Lung (tissue), 12 donors: ENCODE data around the gene CCDC27. TPM values are rescaled to one million over a fixed set of nuclear protein-coding genes. Genes with fewer than 3 reads are reported as not detected.

Experiments used
- ATAC-seq: fragments of 200-7000 bp; cut with Tn5 transposase; one replicate; pipeline ENCODE4 v1.9.1; 2020; ENCODE audit warnings: moderate number of reproducible peaks; ENCODE audit not compliant: insufficient read depth, low FRiP score
- DNase-seq, 3 donors: peaks; one replicate each; pipeline ENCODE4 v3.0.0-alpha.2; 2013 to 2017
- H3K27ac ChIP-seq, 2 donors: one replicate each; pipeline ENCODE4 v1.5.1; 2013; ENCODE audit warnings: mild to moderate bottlenecking in 2 of 2, moderate library complexity in 2 of 2, control low read depth in 1 of 2, inconsistent platforms in 1 of 2, low read depth in 1 of 2, low read length in 1 of 2
- H3K27me3 ChIP-seq, 3 donors: one replicate each; pipeline ENCODE4 v1.5.1; 2013; ENCODE audit warnings: low read length in 2 of 3; ENCODE audit not compliant: control insufficient read depth in 3 of 3, insufficient read depth in 3 of 3
- H3K36me3 ChIP-seq, 4 donors: one replicate each; pipeline ENCODE4 v1.5.1; 2013; ENCODE audit warnings: low read length in 4 of 4, mild to moderate bottlenecking in 1 of 4, moderate library complexity in 1 of 4; ENCODE audit not compliant: control insufficient read depth in 4 of 4, insufficient read depth in 4 of 4
- H3K4me1 ChIP-seq, 5 donors: one replicate each; pipeline ENCODE4 v1.5.1; 2013; ENCODE audit warnings: low read length in 5 of 5, mild to moderate bottlenecking in 2 of 5, moderate library complexity in 1 of 5; ENCODE audit not compliant: control insufficient read depth in 5 of 5, insufficient read depth in 5 of 5
- H3K4me3 ChIP-seq: one replicate; pipeline ENCODE4 v1.5.1; 2013; ENCODE audit warnings: mild to moderate bottlenecking, control low read depth, moderate library complexity
- H3K9ac ChIP-seq, 2 donors: one replicate each; pipeline ENCODE4 v1.5.1; 2013; ENCODE audit warnings: low read length in 2 of 2, control low read depth in 1 of 2; ENCODE audit not compliant: insufficient read depth in 1 of 2
- H3K9me3 ChIP-seq, 4 donors: one replicate each; pipeline ENCODE4 v1.5.1; 2013; ENCODE audit warnings: low read length in 3 of 4, mild to moderate bottlenecking in 1 of 4, moderate library complexity in 1 of 4; ENCODE audit not compliant: control insufficient read depth in 4 of 4, insufficient read depth in 3 of 4
- CTCF ChIP-seq: IDR thresholded peaks from 2 replicates; pipeline ENCODE4 v1.5.1; 2012; ENCODE audit warnings: mild to moderate bottlenecking; ENCODE audit errors: control extremely low read depth, extremely low read depth
- WGBS, 2 donors: extraction: QIAGEN DNeasy Blood & Tissue Kit; methylation state at CpG; one replicate each; pipeline ENCODE4 v1.1.7; 2013; 5-methylcytosine and 5-hydroxymethylcytosine counted together
- polyA plus RNA-seq, 2 donors: library from polyadenylated mRNA; stranded (reverse); fragments of 200-250 nt; gene quantifications; one replicate each; pipeline ENCODE4 v1.2.1, GENCODE V29; 2013
- total RNA-seq, 2 donors: library from RNA; depleted of rRNA in 1 of 2; stranded (reverse); fragments of >200 nt in 1 of 2; gene quantifications; one replicate each; pipeline ENCODE4 v1.2.1, GENCODE V29; 2014 to 2021
- donor health status: control.
- donor health status: control.
- donor health status: Bipolar disorder and iron deficiency.
- donor health status: healthy.
- donor health status: DM: yes; HTN: yes; CAD: no.

The CCDC27 gene
- total and polyA plus RNA-seq, 4 donors, result not detected

- DNase-seq (no peak), ATAC-seq (no peak)
Measured at GRCh38 chr1:3744646-3745045, 7.6 kb upstream of the CCDC27 start.

GRCh38 chr1:3745071-3745470 is 7.2 kb upstream of the CCDC27 start:
- ATAC-seq (no peak), DNase-seq (no peak)
- Histone ChIP-seq H3K4me1 (peaks cover 0 to 24% (median 3%) of the 10 kb centered on the region in 5 donors), H3K27ac (no peak overlapping the region), H3K27me3 (no peaks in the 10 kb centered on the region), H3K36me3 (peaks cover 0 to 19% (median 8%) of the 10 kb centered on the region in 4 donors), H3K9me3 (no peaks in the 10 kb centered on the region), H3K4me3 (no peak overlapping the region), H3K9ac (no peak overlapping the region)
- 94 to 95% methylated on average over 12 of the region's 12 CpGs for WGBS, 2 donors
- TF ChIP-seq CTCF, result no peak

More at GRCh38 chr1:3744646-3745045, 7.6 kb upstream of the CCDC27 start:
- 93 to 95% methylated on average over 10 of the region's 10 CpGs for WGBS, 2 donors
- H3K4me3 ChIP-seq, result no peak overlapping the region
- no peak overlapping the region for H3K27ac ChIP-seq
- no peaks in the 10 kb centered on the region for H3K27me3 ChIP-seq
- H3K4me1 ChIP-seq, result peaks cover 0 to 24% (median 4%) of the 10 kb centered on the region in 5 donors
- H3K36me3 ChIP-seq, result peaks cover 0 to 21% (median 11%) of the 10 kb centered on the region in 4 donors
- H3K9me3 ChIP-seq, result no peaks in the 10 kb centered on the region
- no peak for TF ChIP-seq CTCF
- H3K9ac ChIP-seq, result no peak overlapping the region

- no peak for TF ChIP-seq CTCF
- H3K4me3 ChIP-seq, result no peak overlapping the region
- peaks cover 0 to 24% (median 0%) of the 10 kb centered on the region in 5 donors for H3K4me1 ChIP-seq
- 85 to 89% methylated on average over 25 of the region's 25 CpGs for WGBS, 2 donors
- peak overlapping the region in 1 of 2 donors; percentile 68 for H3K27ac ChIP-seq
- peaks cover 0 to 4% (median 0%) of the 10 kb centered on the region in 3 donors for H3K27me3 ChIP-seq
- DNase-seq, result no peak
- no peaks in the 10 kb centered on the region for H3K9me3 ChIP-seq
- ATAC-seq, result no peak
- H3K9ac ChIP-seq, result no peak overlapping the region
- H3K36me3 ChIP-seq, result peaks cover 0 to 18% (median 4%) of the 10 kb centered on the region in 4 donors
Measured at GRCh38 chr1:3745590-3746381, 6.5 kb upstream of the CCDC27 start.
